NT2/D1 (cell line): ENCODE results near the gene STAU1.

Experiments used
- YY1 ChIP-seq: IDR thresholded peaks from 2 replicates; pipeline ENCODE4 v1.6.1; 2011; ENCODE audit not compliant: insufficient read length, insufficient read depth
- ZNF274 ChIP-seq: IDR thresholded peaks from 2 replicates; pipeline ENCODE4 v1.6.1; 2011; ENCODE audit warnings: mild to moderate bottlenecking, low read depth, low read length

GRCh38 chr20:49170714-49171113, 17.4 kb downstream of the STAU1 start:
- TF ChIP-seq YY1 (no peak), ZNF274 (no peak)
